ENCODE results near the gene RSPH4A.

DNA sequence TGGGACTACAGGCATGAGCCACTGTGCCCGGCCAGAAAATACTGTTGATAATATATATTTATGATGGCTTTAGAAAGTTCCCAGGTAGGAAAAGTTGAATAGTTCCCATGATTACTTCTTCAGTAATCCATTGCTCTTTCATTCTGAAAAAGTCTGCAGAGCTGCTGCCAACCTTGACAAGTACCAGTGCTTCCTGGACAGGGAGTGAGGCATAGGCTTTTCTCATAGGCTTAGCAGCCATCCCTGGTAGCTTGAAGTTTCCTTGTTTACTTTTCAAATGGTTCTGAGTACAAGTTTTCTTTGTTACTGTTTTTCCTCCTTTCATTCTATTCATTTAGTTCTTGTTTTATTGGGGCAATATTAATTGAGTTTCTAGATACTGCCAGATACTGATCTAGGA lies 37.1 kb upstream of the RSPH4A start:
- TF ChIP-seq, protein P1, sequence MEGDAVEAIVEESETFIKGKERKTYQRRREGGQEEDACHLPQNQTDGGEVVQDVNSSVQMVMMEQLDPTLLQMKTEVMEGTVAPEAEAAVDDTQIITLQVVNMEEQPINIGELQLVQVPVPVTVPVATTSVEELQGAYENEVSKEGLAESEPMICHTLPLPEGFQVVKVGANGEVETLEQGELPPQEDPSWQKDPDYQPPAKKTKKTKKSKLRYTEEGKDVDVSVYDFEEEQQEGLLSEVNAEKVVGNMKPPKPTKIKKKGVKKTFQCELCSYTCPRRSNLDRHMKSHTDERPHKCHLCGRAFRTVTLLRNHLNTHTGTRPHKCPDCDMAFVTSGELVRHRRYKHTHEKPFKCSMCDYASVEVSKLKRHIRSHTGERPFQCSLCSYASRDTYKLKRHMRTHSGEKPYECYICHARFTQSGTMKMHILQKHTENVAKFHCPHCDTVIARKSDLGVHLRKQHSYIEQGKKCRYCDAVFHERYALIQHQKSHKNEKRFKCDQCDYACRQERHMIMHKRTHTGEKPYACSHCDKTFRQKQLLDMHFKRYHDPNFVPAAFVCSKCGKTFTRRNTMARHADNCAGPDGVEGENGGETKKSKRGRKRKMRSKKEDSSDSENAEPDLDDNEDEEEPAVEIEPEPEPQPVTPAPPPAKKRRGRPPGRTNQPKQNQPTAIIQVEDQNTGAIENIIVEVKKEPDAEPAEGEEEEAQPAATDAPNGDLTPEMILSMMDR (IDR thresholded peaks at IDR 0.05; ENCODE audit: low read depth, low read length): no peak
- TF ChIP-seq POLR2A (IDR thresholded peaks at IDR 0.05; ENCODE audit: extremely low read depth, insufficient read length) (no peak), MYC (IDR thresholded peaks at IDR 0.05; ENCODE audit: low read depth, low read length) (no peak)
- TF ChIP-seq, protein P2, sequence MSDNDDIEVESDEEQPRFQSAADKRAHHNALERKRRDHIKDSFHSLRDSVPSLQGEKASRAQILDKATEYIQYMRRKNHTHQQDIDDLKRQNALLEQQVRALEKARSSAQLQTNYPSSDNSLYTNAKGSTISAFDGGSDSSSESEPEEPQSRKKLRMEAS (IDR thresholded peaks at IDR 0.05; ENCODE audit: low read depth, low read length): no peak
